ENCODE data around the gene TMEM134.

DNA sequence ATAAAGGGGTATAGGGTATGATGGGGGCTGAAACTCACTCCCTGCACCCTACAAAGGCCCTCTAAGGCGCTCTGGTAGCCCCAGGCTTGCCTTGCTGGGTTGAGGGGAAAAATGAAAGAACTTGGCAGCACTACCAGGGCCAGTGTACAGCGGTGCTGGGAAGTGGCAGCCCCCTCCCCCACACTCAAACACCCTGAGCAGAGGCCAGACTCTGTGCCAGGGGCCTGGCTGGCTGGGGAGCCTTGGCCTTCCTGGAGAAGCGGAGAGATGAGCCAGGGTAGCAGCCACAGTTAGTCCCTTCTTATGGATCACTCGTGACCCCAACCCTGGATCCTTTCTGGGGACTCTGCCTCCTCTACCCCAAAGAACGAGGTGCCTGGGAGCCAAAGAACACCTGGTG, 2.7 kb downstream of the TMEM134 start:
- no peak for TF ChIP-seq CTCF (IDR thresholded peaks at IDR 0.05 in 4 of 5, conservative IDR thresholded peaks at IDR 0.05 in 1 of 5)
- no peak for TF ChIP-seq POLR2A (IDR thresholded peaks at IDR 0.05)
